ENCODE data around the gene GANAB. TPM values are rescaled to one million over a fixed set of nuclear protein-coding genes. Genes with fewer than 3 reads are reported as not detected.
A peak's percentile ranks its signal among the peaks of the same experiment; 100 is the strongest.

GANAB gene
- polyA plus RNA-seq, 3 donors, result 99.7 to 116 (median 109) TPM

DNA sequence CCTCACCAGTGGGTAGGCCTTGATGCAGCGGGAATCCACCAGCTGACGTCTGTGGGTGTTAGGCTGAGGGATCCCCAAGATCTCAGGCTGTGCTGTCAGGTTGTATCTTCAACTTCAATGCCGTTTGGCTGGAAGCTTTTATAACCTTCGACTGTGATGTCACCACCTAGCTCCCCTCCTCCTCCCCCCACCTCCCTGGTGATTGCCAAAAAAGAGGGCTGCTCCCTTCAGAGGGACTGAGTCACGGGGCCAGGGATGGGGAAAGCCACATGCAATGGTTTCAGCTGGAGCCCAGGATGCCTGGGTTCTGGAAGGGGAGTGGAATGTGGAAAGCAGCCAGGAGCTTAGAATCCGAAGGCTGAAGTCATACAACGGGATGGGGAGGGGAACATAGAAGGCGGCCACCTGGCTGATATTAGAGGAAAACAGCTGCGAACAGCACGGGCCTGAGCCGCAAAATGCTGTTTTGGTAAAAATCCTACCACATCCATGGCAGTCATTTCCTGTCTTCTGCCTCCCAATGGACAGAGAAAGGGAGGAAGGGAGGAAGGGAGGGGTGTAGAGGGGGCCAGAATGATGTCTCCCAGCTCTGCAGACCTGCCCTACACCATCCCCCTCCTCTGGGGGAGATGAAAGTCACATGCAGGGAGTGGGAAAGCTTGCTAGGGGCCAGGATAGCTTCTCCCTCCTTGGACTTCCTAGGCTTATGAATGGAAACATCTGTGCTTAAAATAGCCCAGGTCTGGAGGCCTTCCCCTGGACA is 43.2 kb upstream of the GANAB start, which contains the start of gene LRRN4CL:
TSS of gene LRRN4CL (minus strand) at position 110 of the 763 bp plus-strand sequence. CDS start 1,022 bp downstream, outside the sequence.
- Histone ChIP-seq H2AFZ (ENCODE audit: insufficient read depth, low read depth, low read length, poor library complexity, severe bottlenecking) (no peak within 1 kb of the TSS), H3K4me1 (ENCODE audit: control insufficient read depth in 1 of 2, insufficient read depth in 2 of 2, low read length in 2 of 2) (peaks cover 5 to 8% of the 10 kb centered on the region in 2 donors), H3K27me3 (ENCODE audit: control insufficient read depth in 2 of 2, insufficient read depth in 2 of 2, low read length in 2 of 2) (peaks cover 9 to 26% of the 10 kb centered on the region in 2 donors), H3K9ac (ENCODE audit: insufficient read depth, low read length, poor library complexity, severe bottlenecking) (no peak within 1 kb of the TSS), H3K79me2 (ENCODE audit: insufficient read depth, low read length) (no peaks in the 10 kb centered on the region), H3K9me3 (replicated peaks in 1 of 2; ENCODE audit: control insufficient read depth in 1 of 2, insufficient read depth in 1 of 2, low read length in 2 of 2) (no peaks in the 10 kb centered on the region), H3K36me3 (replicated peaks in 1 of 2; ENCODE audit: control insufficient read depth in 1 of 2, insufficient read depth in 2 of 2, low read length in 2 of 2) (peaks cover 29 to 41% of the 10 kb centered on the region in 2 donors), H3K4me2 (replicated peaks; ENCODE audit: extremely low read depth, low read length, poor library complexity, severe bottlenecking) (no peak within 1 kb of the TSS), H3K27ac (ENCODE audit: low read depth in 1 of 2, low read length in 2 of 2) (no peak within 1 kb of the TSS), H3K4me3 (replicated peaks in 1 of 3; ENCODE audit: low read depth in 2 of 3, low read length in 3 of 3) (no peak within 1 kb of the TSS), H4K20me1 (ENCODE audit: insufficient read depth, low read length) (no peaks in the 10 kb centered on the region)
- Mint-ChIP-seq H3K36me3 (peaks cover 43 to 56% of the 10 kb centered on the region in 2 donors), H3K9me3 (peaks cover 0 to 4% (median 0%) of the 10 kb centered on the region in 7 donors), H3K4me3 (peak within 1 kb of the TSS in 1 of 2 donors; percentile 63), H3K4me1 (peaks cover 5% of the 10 kb centered on the region), H3K27me3 (ENCODE audit: low read depth in 3 of 3) (peaks cover 26 to 32% (median 29%) of the 10 kb centered on the region in 3 donors), H3K27ac (peak within 1 kb of the TSS in 1 of 7 donors; percentile 31)
- no peak for DNase-seq
- TF ChIP-seq, protein P1, sequence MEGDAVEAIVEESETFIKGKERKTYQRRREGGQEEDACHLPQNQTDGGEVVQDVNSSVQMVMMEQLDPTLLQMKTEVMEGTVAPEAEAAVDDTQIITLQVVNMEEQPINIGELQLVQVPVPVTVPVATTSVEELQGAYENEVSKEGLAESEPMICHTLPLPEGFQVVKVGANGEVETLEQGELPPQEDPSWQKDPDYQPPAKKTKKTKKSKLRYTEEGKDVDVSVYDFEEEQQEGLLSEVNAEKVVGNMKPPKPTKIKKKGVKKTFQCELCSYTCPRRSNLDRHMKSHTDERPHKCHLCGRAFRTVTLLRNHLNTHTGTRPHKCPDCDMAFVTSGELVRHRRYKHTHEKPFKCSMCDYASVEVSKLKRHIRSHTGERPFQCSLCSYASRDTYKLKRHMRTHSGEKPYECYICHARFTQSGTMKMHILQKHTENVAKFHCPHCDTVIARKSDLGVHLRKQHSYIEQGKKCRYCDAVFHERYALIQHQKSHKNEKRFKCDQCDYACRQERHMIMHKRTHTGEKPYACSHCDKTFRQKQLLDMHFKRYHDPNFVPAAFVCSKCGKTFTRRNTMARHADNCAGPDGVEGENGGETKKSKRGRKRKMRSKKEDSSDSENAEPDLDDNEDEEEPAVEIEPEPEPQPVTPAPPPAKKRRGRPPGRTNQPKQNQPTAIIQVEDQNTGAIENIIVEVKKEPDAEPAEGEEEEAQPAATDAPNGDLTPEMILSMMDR (IDR thresholded peaks at IDR 0.05), result no peak
- intact Hi-C loops (cut with micrococcal nuclease), result loop anchor here (5.0 to 10.0 kb wide), 2 partner anchors 292 to 295 kb away; no protein-coding TSS in a partner anchor
- WGBS (ENCODE audit: insufficient coverage), result 78% methylated on average over 4 of the region's 11 CpGs

DNA sequence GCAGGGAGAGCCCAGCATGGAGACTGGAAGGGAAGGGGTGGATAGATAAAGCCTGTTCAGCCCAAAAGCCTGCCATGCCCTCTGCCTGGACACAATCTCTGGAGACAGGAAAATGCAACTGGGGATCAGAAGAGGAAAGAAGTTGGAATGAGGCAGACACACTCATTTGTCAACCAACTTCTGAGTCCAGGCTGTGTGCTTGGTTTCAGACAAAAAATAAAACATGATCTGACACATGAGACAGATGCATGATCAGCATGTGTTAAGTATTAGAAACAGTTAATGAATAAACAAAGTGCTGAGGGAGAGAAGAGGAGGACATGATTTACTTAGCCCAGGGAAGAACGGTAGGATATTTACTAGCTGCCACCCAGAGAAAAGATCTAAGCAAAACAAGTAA is 42.1 kb upstream of the GANAB start:
- intact Hi-C loops (cut with micrococcal nuclease), result loop anchor here in 1 of 2 donors (5.0 kb wide), 1 partner anchor 291 kb away; no protein-coding TSS in a partner anchor
- H3K27me3 ChIP-seq (ENCODE audit: control insufficient read depth in 2 of 2, insufficient read depth in 2 of 2, low read length in 2 of 2), result peaks cover 9 to 26% of the 10 kb centered on the region in 2 donors
- no peak overlapping the region for H3K27ac ChIP-seq (ENCODE audit: low read depth in 1 of 2, low read length in 2 of 2)
- H3K4me3 Mint-ChIP-seq, result peak overlapping the region in 1 of 2 donors; percentile 63
- peak overlapping the region; percentile 72 for H2AFZ ChIP-seq (ENCODE audit: insufficient read depth, low read depth, low read length, poor library complexity, severe bottlenecking)
- no peak overlapping the region for H3K9ac ChIP-seq (ENCODE audit: insufficient read depth, low read length, poor library complexity, severe bottlenecking)
- peaks cover 29 to 39% of the 10 kb centered on the region in 2 donors for H3K36me3 ChIP-seq (replicated peaks in 1 of 2; ENCODE audit: control insufficient read depth in 1 of 2, insufficient read depth in 2 of 2, low read length in 2 of 2)
- H3K4me1 Mint-ChIP-seq, result peaks cover 5% of the 10 kb centered on the region
- H3K4me3 ChIP-seq (replicated peaks in 1 of 3; ENCODE audit: low read depth in 2 of 3, low read length in 3 of 3), result no peak overlapping the region
- no peak for DNase-seq
- H3K36me3 Mint-ChIP-seq, result peaks cover 41 to 45% of the 10 kb centered on the region in 2 donors
- H3K27me3 Mint-ChIP-seq (ENCODE audit: low read depth in 3 of 3), result peaks cover 25 to 32% (median 29%) of the 10 kb centered on the region in 3 donors
- H3K4me1 ChIP-seq (ENCODE audit: control insufficient read depth in 1 of 2, insufficient read depth in 2 of 2, low read length in 2 of 2), result peaks cover 5 to 8% of the 10 kb centered on the region in 2 donors
- H3K9me3 ChIP-seq (replicated peaks in 1 of 2; ENCODE audit: control insufficient read depth in 1 of 2, insufficient read depth in 1 of 2, low read length in 2 of 2), result no peaks in the 10 kb centered on the region
- H3K9me3 Mint-ChIP-seq, result peaks cover 0 to 4% (median 0%) of the 10 kb centered on the region in 7 donors
- H3K27ac Mint-ChIP-seq, result no peak overlapping the region
- TF ChIP-seq, protein P1 (IDR thresholded peaks at IDR 0.05), result no peak
- no CpG with 5 or more reads among the region's 1 CpG for WGBS (ENCODE audit: insufficient coverage)
- no peaks in the 10 kb centered on the region for H4K20me1 ChIP-seq (ENCODE audit: insufficient read depth, low read length)
- no peaks in the 10 kb centered on the region for H3K79me2 ChIP-seq (ENCODE audit: insufficient read depth, low read length)
- H3K4me2 ChIP-seq (replicated peaks; ENCODE audit: extremely low read depth, low read length, poor library complexity, severe bottlenecking), result no peak overlapping the region
